Lung (tissue), 12 donors: ENCODE results near the gene AGPAT3. TPM values are rescaled to one million over a fixed set of nuclear protein-coding genes. Genes with fewer than 3 reads are reported as not detected.

Experiments used
- ATAC-seq: fragments of 200-7000 bp; cut with Tn5 transposase; one replicate; pipeline ENCODE4 v1.9.1; 2020; ENCODE audit warnings: moderate number of reproducible peaks; ENCODE audit not compliant: insufficient read depth, low FRiP score
- DNase-seq, 3 donors: peaks; one replicate each; pipeline ENCODE4 v3.0.0-alpha.2; 2013 to 2017
- H3K27ac ChIP-seq, 2 donors: one replicate each; pipeline ENCODE4 v1.5.1; 2013; ENCODE audit warnings: mild to moderate bottlenecking in 2 of 2, moderate library complexity in 2 of 2, control low read depth in 1 of 2, inconsistent platforms in 1 of 2, low read depth in 1 of 2, low read length in 1 of 2
- H3K27me3 ChIP-seq, 3 donors: one replicate each; pipeline ENCODE4 v1.5.1; 2013; ENCODE audit warnings: low read length in 2 of 3; ENCODE audit not compliant: control insufficient read depth in 3 of 3, insufficient read depth in 3 of 3
- H3K36me3 ChIP-seq, 4 donors: one replicate each; pipeline ENCODE4 v1.5.1; 2013; ENCODE audit warnings: low read length in 4 of 4, mild to moderate bottlenecking in 1 of 4, moderate library complexity in 1 of 4; ENCODE audit not compliant: control insufficient read depth in 4 of 4, insufficient read depth in 4 of 4
- H3K4me1 ChIP-seq, 5 donors: one replicate each; pipeline ENCODE4 v1.5.1; 2013; ENCODE audit warnings: low read length in 5 of 5, mild to moderate bottlenecking in 2 of 5, moderate library complexity in 1 of 5; ENCODE audit not compliant: control insufficient read depth in 5 of 5, insufficient read depth in 5 of 5
- H3K4me3 ChIP-seq: one replicate; pipeline ENCODE4 v1.5.1; 2013; ENCODE audit warnings: mild to moderate bottlenecking, control low read depth, moderate library complexity
- H3K9ac ChIP-seq, 2 donors: one replicate each; pipeline ENCODE4 v1.5.1; 2013; ENCODE audit warnings: low read length in 2 of 2, control low read depth in 1 of 2; ENCODE audit not compliant: insufficient read depth in 1 of 2
- H3K9me3 ChIP-seq, 4 donors: one replicate each; pipeline ENCODE4 v1.5.1; 2013; ENCODE audit warnings: low read length in 3 of 4, mild to moderate bottlenecking in 1 of 4, moderate library complexity in 1 of 4; ENCODE audit not compliant: control insufficient read depth in 4 of 4, insufficient read depth in 3 of 4
- CTCF ChIP-seq: IDR thresholded peaks from 2 replicates; pipeline ENCODE4 v1.5.1; 2012; ENCODE audit warnings: mild to moderate bottlenecking; ENCODE audit errors: control extremely low read depth, extremely low read depth
- WGBS, 2 donors: extraction: QIAGEN DNeasy Blood & Tissue Kit; methylation state at CpG; one replicate each; pipeline ENCODE4 v1.1.7; 2013; 5-methylcytosine and 5-hydroxymethylcytosine counted together
- polyA plus RNA-seq, 2 donors: library from polyadenylated mRNA; stranded (reverse); fragments of 200-250 nt; gene quantifications; one replicate each; pipeline ENCODE4 v1.2.1, GENCODE V29; 2013
- total RNA-seq, 2 donors: library from RNA; depleted of rRNA in 1 of 2; stranded (reverse); fragments of >200 nt in 1 of 2; gene quantifications; one replicate each; pipeline ENCODE4 v1.2.1, GENCODE V29; 2014 to 2021
- donor health status: control.
- donor health status: control.
- donor health status: Bipolar disorder and iron deficiency.
- donor health status: healthy.
- donor health status: DM: yes; HTN: yes; CAD: no.

Gene AGPAT3
- total and polyA plus RNA-seq, 4 donors = 29.4 to 120 (median 43.9) TPM

DNA sequence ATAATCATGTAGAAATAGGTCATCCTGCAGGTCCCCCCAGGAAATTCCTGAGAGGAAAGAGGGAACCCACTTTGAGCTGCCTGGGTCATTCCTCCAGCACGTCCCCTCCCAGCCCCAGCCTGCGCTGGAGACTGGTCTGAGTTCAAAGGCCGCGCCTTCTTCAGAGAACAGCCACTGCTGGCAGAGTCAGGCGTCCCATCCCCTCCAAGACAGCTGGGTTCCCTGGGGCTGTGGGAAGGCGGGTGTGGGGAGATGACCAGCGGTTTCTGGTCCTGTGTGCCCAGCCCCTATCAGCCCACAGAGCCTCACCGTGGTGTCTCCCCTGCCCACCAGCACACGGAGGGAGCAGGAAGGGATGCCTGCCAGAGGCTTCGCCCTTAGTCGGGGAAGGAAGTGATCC lies 129.1 kb downstream of the AGPAT3 start:
- no peak overlapping the region for H3K9ac ChIP-seq
- ATAC-seq = no peak
- no peak overlapping the region for H3K27ac ChIP-seq
- H3K9me3 ChIP-seq = no peaks in the 10 kb centered on the region
- DNase-seq = no peak
- H3K27me3 ChIP-seq = no peaks in the 10 kb centered on the region
- no peaks in the 10 kb centered on the region for H3K4me1 ChIP-seq
- no peak overlapping the region for H3K4me3 ChIP-seq
- no peak for TF ChIP-seq CTCF
- no peaks in the 10 kb centered on the region for H3K36me3 ChIP-seq
- 66 to 73% methylated on average over 11 of the region's 11 CpGs for WGBS, 2 donors

DNA sequence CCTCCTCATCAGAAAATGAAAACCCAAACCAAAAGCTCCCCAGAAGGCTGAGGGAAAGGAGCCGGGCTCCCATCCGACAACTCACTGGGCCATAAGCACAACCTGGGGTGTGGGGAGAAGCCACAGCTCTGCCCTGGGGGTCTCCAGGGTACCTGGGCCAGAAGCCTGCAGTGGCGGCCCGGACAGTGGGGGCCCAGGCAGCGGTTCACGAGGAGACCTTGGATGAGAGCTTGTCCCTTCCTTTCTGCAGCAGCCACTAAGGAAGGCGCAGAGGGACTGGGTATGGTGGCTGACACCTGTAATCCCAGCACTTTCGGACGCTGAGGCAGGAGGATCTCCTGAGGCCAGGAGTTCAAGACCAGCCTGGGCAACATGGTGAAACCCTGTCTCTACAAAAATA lies 129.6 kb downstream of the AGPAT3 start:
- H3K9ac ChIP-seq = no peak overlapping the region
- no peak overlapping the region for H3K27ac ChIP-seq
- DNase-seq (no peak), ATAC-seq (no peak)
- H3K4me1 ChIP-seq = no peaks in the 10 kb centered on the region
- H3K36me3 ChIP-seq = no peaks in the 10 kb centered on the region
- no peaks in the 10 kb centered on the region for H3K9me3 ChIP-seq
- TF ChIP-seq CTCF = no peak
- H3K4me3 ChIP-seq = no peak overlapping the region
- WGBS, 2 donors = 95 to 99% methylated on average over 9 of the region's 9 CpGs
- no peaks in the 10 kb centered on the region for H3K27me3 ChIP-seq

DNA sequence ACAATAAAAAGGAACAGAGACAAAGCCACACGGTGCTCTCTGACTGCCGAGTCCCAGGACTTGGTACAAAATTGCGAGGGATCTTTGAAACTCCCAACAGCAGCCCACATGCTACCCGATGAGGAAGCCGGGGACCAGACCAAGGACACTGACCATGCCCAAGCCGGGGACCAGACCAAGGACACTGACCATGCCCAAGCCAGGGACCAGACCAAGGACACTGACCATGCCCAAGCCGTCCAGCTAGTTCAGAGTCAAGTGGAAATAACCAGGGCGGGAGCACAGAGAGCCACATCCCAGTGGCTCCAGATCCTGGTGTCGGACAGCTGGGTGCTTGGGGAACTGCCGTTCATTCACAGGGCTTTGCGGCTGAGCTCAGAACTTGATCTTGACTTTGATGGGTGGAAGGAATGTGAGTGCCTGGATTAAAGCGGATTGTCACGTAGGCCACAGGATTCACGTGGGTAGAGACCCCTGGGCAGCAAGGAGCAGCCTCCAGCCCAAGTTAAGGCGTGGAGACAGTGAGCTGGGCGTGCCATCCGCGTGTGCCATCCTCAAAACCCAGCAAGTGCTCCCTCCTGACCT lies 130.6 kb downstream of the AGPAT3 start:
- Histone ChIP-seq H3K27ac (no peak overlapping the region), H3K4me1 (peaks cover 0 to 4% (median 0%) of the 10 kb centered on the region in 5 donors), H3K9ac (no peak overlapping the region), H3K4me3 (no peak overlapping the region), H3K9me3 (no peaks in the 10 kb centered on the region), H3K36me3 (no peaks in the 10 kb centered on the region), H3K27me3 (no peaks in the 10 kb centered on the region)
- ATAC-seq (no peak), DNase-seq (no peak)
- 93 to 96% methylated on average over 18 of the region's 18 CpGs for WGBS, 2 donors
- no peak for TF ChIP-seq CTCF
